Measurements from ENCODE around the gene TREH. TPM values are rescaled to one million over a fixed set of nuclear protein-coding genes. Genes with fewer than 3 reads are reported as not detected.
A peak's percentile ranks its signal among the peaks of the same experiment; 100 is the strongest.

TREH gene
- polyA plus RNA-seq, 1 donor from 2014 or later: 0.12 TPM

DNA sequence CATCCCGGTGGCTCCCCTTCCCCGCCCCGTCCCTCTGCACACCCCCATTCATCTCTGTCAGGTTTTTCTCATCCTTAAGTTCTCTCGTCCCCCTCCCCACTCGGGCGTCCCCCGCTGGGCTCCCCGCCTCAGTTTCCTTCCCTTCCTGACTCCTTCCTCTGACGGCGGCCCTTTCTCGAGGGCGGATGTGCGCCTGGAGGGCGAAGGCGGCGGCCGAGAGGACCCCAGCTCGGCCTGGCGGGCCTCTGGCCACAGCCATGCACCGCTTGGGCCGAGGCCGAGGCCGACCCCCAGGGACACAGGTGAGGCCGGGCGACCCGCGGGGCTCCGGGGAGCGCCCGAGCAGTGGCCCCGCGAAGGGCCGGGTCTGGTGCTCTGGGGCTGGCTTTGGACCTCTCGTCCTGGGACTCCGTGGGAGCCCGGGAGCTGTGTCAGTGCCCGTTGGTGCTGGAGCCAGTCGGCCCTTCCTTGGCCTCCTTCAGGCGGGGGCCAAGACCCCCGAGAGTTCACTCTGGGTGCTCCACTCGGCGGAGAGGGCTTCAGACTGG is 69.2 kb downstream of the TREH start:
- H3K36me3 ChIP-seq (ENCODE audit: insufficient read depth, low read length): no peaks in the 10 kb centered on the region
- no peaks in the 10 kb centered on the region for H3F3A ChIP-seq (ENCODE audit: insufficient read depth, low read length, poor library complexity, severe bottlenecking)
- no peak overlapping the region for H3K9ac ChIP-seq (ENCODE audit: low read length)
- H2AFZ ChIP-seq (ENCODE audit: low read depth, low read length): no peak overlapping the region
- H3K79me2 ChIP-seq (replicated peaks; ENCODE audit: insufficient read depth, low read length): no peaks in the 10 kb centered on the region
- H3K4me2 ChIP-seq (ENCODE audit: low read length): no peak overlapping the region
- no peak overlapping the region for H3K27ac ChIP-seq (ENCODE audit: low read length)
- peaks cover 48% of the 10 kb centered on the region for H3K27me3 ChIP-seq (ENCODE audit: insufficient read depth, low read depth, low read length)
- H3K4me3 ChIP-seq (ENCODE audit: low read length): no peak overlapping the region
- H4K20me1 ChIP-seq (ENCODE audit: insufficient read depth): no peaks in the 10 kb centered on the region
- no peaks in the 10 kb centered on the region for H3K9me2 ChIP-seq (ENCODE audit: insufficient read depth, low read length)
- no peaks in the 10 kb centered on the region for H3K9me3 ChIP-seq (ENCODE audit: low read length)
- no peak for TF ChIP-seq MXI1 (conservative IDR thresholded peaks at IDR 0.05; ENCODE audit: poor library complexity, severe bottlenecking)
- TF ChIP-seq, protein P1, sequence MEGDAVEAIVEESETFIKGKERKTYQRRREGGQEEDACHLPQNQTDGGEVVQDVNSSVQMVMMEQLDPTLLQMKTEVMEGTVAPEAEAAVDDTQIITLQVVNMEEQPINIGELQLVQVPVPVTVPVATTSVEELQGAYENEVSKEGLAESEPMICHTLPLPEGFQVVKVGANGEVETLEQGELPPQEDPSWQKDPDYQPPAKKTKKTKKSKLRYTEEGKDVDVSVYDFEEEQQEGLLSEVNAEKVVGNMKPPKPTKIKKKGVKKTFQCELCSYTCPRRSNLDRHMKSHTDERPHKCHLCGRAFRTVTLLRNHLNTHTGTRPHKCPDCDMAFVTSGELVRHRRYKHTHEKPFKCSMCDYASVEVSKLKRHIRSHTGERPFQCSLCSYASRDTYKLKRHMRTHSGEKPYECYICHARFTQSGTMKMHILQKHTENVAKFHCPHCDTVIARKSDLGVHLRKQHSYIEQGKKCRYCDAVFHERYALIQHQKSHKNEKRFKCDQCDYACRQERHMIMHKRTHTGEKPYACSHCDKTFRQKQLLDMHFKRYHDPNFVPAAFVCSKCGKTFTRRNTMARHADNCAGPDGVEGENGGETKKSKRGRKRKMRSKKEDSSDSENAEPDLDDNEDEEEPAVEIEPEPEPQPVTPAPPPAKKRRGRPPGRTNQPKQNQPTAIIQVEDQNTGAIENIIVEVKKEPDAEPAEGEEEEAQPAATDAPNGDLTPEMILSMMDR (IDR thresholded peaks at IDR 0.05; ENCODE audit: poor library complexity, severe bottlenecking): no peak
- no peak for TF ChIP-seq SMC3 (conservative IDR thresholded peaks at IDR 0.05; ENCODE audit: poor library complexity)
- TF ChIP-seq POLR2AphosphoS5 (IDR thresholded peaks at IDR 0.05): no peak
- TF ChIP-seq RAD21 (conservative IDR thresholded peaks at IDR 0.05): no peak
- TF ChIP-seq TAF1 (IDR thresholded peaks at IDR 0.05; ENCODE audit: low read depth): no peak
- no peak for TF ChIP-seq EP300 (conservative IDR thresholded peaks at IDR 0.05; ENCODE audit: poor library complexity, severe bottlenecking)
- no peak for TF ChIP-seq EZH2 (IDR thresholded peaks at IDR 0.05; ENCODE audit: borderline replicate concordance, insufficient read depth, low read length, poor library complexity, severe bottlenecking)
- TF ChIP-seq, protein P2, sequence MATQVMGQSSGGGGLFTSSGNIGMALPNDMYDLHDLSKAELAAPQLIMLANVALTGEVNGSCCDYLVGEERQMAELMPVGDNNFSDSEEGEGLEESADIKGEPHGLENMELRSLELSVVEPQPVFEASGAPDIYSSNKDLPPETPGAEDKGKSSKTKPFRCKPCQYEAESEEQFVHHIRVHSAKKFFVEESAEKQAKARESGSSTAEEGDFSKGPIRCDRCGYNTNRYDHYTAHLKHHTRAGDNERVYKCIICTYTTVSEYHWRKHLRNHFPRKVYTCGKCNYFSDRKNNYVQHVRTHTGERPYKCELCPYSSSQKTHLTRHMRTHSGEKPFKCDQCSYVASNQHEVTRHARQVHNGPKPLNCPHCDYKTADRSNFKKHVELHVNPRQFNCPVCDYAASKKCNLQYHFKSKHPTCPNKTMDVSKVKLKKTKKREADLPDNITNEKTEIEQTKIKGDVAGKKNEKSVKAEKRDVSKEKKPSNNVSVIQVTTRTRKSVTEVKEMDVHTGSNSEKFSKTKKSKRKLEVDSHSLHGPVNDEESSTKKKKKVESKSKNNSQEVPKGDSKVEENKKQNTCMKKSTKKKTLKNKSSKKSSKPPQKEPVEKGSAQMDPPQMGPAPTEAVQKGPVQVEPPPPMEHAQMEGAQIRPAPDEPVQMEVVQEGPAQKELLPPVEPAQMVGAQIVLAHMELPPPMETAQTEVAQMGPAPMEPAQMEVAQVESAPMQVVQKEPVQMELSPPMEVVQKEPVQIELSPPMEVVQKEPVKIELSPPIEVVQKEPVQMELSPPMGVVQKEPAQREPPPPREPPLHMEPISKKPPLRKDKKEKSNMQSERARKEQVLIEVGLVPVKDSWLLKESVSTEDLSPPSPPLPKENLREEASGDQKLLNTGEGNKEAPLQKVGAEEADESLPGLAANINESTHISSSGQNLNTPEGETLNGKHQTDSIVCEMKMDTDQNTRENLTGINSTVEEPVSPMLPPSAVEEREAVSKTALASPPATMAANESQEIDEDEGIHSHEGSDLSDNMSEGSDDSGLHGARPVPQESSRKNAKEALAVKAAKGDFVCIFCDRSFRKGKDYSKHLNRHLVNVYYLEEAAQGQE (IDR thresholded peaks at IDR 0.05; ENCODE audit: borderline replicate concordance): no peak

DNA sequence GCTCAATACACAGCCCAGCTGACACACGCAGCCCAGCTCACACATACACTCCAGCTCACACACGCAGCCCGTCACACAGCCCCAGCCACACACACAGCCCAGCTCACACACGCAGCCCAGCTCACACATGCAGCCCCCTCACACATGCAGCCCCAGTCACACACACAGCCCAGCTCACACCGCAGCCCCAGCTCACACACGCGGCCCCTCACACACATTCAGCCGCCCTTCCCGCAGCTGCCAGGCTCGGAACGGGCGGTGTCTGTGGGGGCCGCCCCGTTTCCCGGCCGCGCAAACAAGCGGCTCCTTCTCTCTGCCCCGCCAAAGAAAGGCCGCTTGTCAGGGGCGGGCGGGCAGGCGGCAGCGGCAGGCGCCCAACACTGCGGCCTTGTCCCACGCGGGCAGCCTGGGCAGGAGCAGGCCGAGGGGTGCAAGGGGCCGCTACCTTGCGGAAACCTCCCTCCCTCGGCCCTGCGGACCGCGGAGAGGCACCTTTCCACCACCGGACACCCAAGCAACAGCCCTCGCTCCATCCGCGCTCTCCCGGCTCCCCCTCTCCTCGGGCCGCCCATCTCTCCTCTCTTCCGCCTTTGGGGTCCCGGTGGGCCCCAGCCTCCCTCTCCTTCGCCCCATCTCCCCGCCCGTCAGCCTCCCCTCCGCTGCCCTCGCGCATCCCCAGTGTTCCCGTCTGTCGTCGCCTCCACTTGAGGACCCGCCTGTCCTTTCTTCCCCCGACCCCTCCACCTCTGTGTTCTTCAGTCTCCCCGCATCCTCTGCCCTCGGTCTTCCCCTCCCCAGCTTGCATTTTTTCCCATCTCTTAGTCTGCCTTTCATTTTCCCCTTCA is 69.8 kb downstream of the TREH start:
- Histone ChIP-seq H4K20me1 (ENCODE audit: insufficient read depth) (no peaks in the 10 kb centered on the region), H2AFZ (ENCODE audit: low read depth, low read length) (no peak overlapping the region), H3K4me2 (ENCODE audit: low read length) (no peak overlapping the region), H3K9me2 (ENCODE audit: insufficient read depth, low read length) (no peaks in the 10 kb centered on the region), H3F3A (ENCODE audit: insufficient read depth, low read length, poor library complexity, severe bottlenecking) (no peaks in the 10 kb centered on the region), H3K4me3 (ENCODE audit: low read length) (peak overlapping the region; percentile 13), H3K36me3 (ENCODE audit: insufficient read depth, low read length) (no peaks in the 10 kb centered on the region), H3K27me3 (ENCODE audit: insufficient read depth, low read depth, low read length) (peaks cover 48% of the 10 kb centered on the region), H3K9me3 (ENCODE audit: low read length) (no peaks in the 10 kb centered on the region), H3K79me2 (replicated peaks; ENCODE audit: insufficient read depth, low read length) (no peaks in the 10 kb centered on the region), H3K27ac (ENCODE audit: low read length) (no peak overlapping the region), H3K9ac (ENCODE audit: low read length) (no peak overlapping the region)
- TF ChIP-seq SMC3 (conservative IDR thresholded peaks at IDR 0.05; ENCODE audit: poor library complexity) (no peak), RAD21 (conservative IDR thresholded peaks at IDR 0.05) (no peak), TAF1 (IDR thresholded peaks at IDR 0.05; ENCODE audit: low read depth) (no peak), EZH2 (IDR thresholded peaks at IDR 0.05; ENCODE audit: borderline replicate concordance, insufficient read depth, low read length, poor library complexity, severe bottlenecking) (no peak), MXI1 (conservative IDR thresholded peaks at IDR 0.05; ENCODE audit: poor library complexity, severe bottlenecking) (no peak), EP300 (conservative IDR thresholded peaks at IDR 0.05; ENCODE audit: poor library complexity, severe bottlenecking) (no peak), POLR2AphosphoS5 (IDR thresholded peaks at IDR 0.05) (no peak)
- TF ChIP-seq, protein P2 (IDR thresholded peaks at IDR 0.05; ENCODE audit: borderline replicate concordance): no peak
- TF ChIP-seq, protein P1 (IDR thresholded peaks at IDR 0.05; ENCODE audit: poor library complexity, severe bottlenecking): no peak
